H1 (cell line): ENCODE measurements around the gene LILRB2. TPM values are rescaled to one million over a fixed set of nuclear protein-coding genes. Genes with fewer than 3 reads are reported as not detected.

Source experiments
- CTCF ChIA-PET: fragments of 300-600 bp; sonication (Branson Sonifier 250); formaldehyde crosslinking; loops from one replicate; lab custom pipeline; 2021; ENCODE audit not compliant: partially characterized antibody; lab: Charles Lee
- POLR2A ChIA-PET: fragments of 300-600 bp; sonication (Branson Sonifier 250); formaldehyde crosslinking; loops from one replicate; lab custom pipeline; 2021; ENCODE audit warnings: inconsistent platforms; ENCODE audit not compliant: partially characterized antibody; lab: Charles Lee
- DNase-seq, 2 experiments: peaks; one replicate each; pipeline versions ENCODE4 v3.0.0 to v3.0.0-alpha.2; 2010 to 2022; ENCODE audit warnings: low spot score in 2 of 2, low read depth in 1 of 2, mixed read lengths in 1 of 2
- FAIRE-seq: peaks from 2 replicates; lab custom pipeline; 2011; peaks lifted over from hg19 to GRCh38; lab: Jason Lieb, UNC
- H2AFZ ChIP-seq: 2 replicates; pipeline ENCODE4 v1.8.1; 2012; ENCODE audit warnings: low read length, inconsistent platforms
- H2AK5ac ChIP-seq: 2 replicates; pipeline ENCODE4 v1.6.1; 2013; ENCODE audit warnings: low read depth, low read length
- H2BK120ac ChIP-seq: replicated peaks from 2 replicates; pipeline ENCODE3; 2013; ENCODE audit warnings: low read depth, low read length, inconsistent platforms
- H2BK12ac ChIP-seq: 2 replicates; pipeline ENCODE4 v1.6.1; 2013; ENCODE audit warnings: low read depth, low read length
- H2BK15ac ChIP-seq: 2 replicates; pipeline ENCODE4 v1.6.1; 2013; ENCODE audit warnings: low read length
- H2BK20ac ChIP-seq: 2 replicates; pipeline ENCODE4 v1.6.1; 2013; ENCODE audit warnings: low read length
- H2BK5ac ChIP-seq: 2 replicates; pipeline ENCODE4 v1.6.1; 2013; ENCODE audit warnings: low read depth, low read length
- H3K14ac ChIP-seq: 2 replicates; pipeline ENCODE4 v1.6.1; 2013; ENCODE audit warnings: inconsistent platforms; ENCODE audit not compliant: insufficient read length
- H3K18ac ChIP-seq: 2 replicates; pipeline ENCODE4 v1.6.1; 2013; ENCODE audit warnings: low read length; ENCODE audit errors: extremely low read depth
- H3K23ac ChIP-seq: 2 replicates; pipeline ENCODE4 v1.6.1; 2013; ENCODE audit warnings: inconsistent platforms; ENCODE audit not compliant: insufficient read length
- H3K23me2 ChIP-seq: 2 replicates; pipeline ENCODE4 v1.6.1; 2013; ENCODE audit warnings: low read depth, low read length
- H3K27ac ChIP-seq: 2 replicates; pipeline ENCODE4 v1.6.1; 2011; ENCODE audit warnings: low read depth, low read length, inconsistent platforms
- H3K27me3 ChIP-seq, 4 experiments: replicated peaks in 1 of 4; 1 replicate in 1 of 4; 2 replicates in 3 of 4; pipeline versions ENCODE4 v1.6.1 to v1.8.1; 2011 to 2013; ENCODE audit warnings: low read length in 3 of 4, mild to moderate bottlenecking in 3 of 4, inconsistent platforms in 2 of 4, mixed read lengths in 2 of 4, moderate library complexity in 1 of 4; ENCODE audit not compliant: control insufficient read depth in 3 of 4, insufficient read depth in 3 of 4; ENCODE audit errors: extremely low read depth in 1 of 4
- H3K36me3 ChIP-seq, 4 experiments: 2 replicates each; pipeline versions ENCODE4 v1.6.1 to v1.8.1; 2011 to 2013; ENCODE audit warnings: mild to moderate bottlenecking in 4 of 4, low read length in 3 of 4, moderate library complexity in 2 of 4, control low read depth in 1 of 4, inconsistent platforms in 1 of 4; ENCODE audit not compliant: insufficient read depth in 4 of 4, control insufficient read depth in 2 of 4
- H3K4ac ChIP-seq: replicated peaks from 2 replicates; pipeline ENCODE3; 2013; ENCODE audit warnings: low read length, low read depth, mixed read lengths, inconsistent platforms; ENCODE audit not compliant: insufficient read length
- H3K4me1 ChIP-seq, 4 experiments: replicated peaks in 1 of 4; 1 replicate in 1 of 4; 2 replicates in 3 of 4; pipeline versions ENCODE4 v1.6.1 to v1.8.1; 2011 to 2013; ENCODE audit warnings: low read length in 3 of 4, inconsistent platforms in 2 of 4, mixed read lengths in 1 of 4; ENCODE audit not compliant: insufficient read depth in 4 of 4, control insufficient read depth in 3 of 4
- H3K4me2 ChIP-seq, 2 experiments: 2 replicates each; pipeline versions ENCODE4 v1.6.1 to v1.8.1; 2011 to 2013; ENCODE audit warnings: low read depth in 2 of 2, low read length in 2 of 2, control low read depth in 1 of 2, inconsistent platforms in 1 of 2, mild to moderate bottlenecking in 1 of 2; ENCODE audit not compliant: insufficient read depth in 1 of 2
- H3K4me3 ChIP-seq, 4 experiments: fragments of 200-600, 300-600 bp in 1 of 4; sonication (generic), shearing (Covaris generic), sonication (Bioruptor Twin) in 1 of 4; 2 replicates each; pipeline versions ENCODE4 v1.5.1 to v1.8.1; 2011 to 2016; ENCODE audit warnings: low read length in 4 of 4, low read depth in 3 of 4, control low read depth in 2 of 4, inconsistent platforms in 2 of 4, mild to moderate bottlenecking in 2 of 4, mixed read lengths in 1 of 4, moderate library complexity in 1 of 4; ENCODE audit not compliant: insufficient read depth in 2 of 4; ENCODE audit errors: extremely low read depth in 1 of 4
- H3K56ac ChIP-seq: replicated peaks from 2 replicates; pipeline ENCODE3; 2013; ENCODE audit warnings: low read depth, mild to moderate bottlenecking, mixed read lengths, low read length, inconsistent platforms; ENCODE audit not compliant: insufficient read length
- H3K79me1 ChIP-seq: 2 replicates; pipeline ENCODE4 v1.6.1; 2013; ENCODE audit warnings: low read depth, low read length, control low read depth
- H3K79me2 ChIP-seq, 2 experiments: 2 replicates each; pipeline versions ENCODE4 v1.6.1 to v1.8.1; 2012 to 2013; ENCODE audit warnings: low read length in 2 of 2, mild to moderate bottlenecking in 2 of 2, inconsistent platforms in 1 of 2; ENCODE audit not compliant: insufficient read depth in 2 of 2, control insufficient read depth in 1 of 2
- H3K9ac ChIP-seq, 4 experiments: replicated peaks in 1 of 4; 1 replicate in 1 of 4; 2 replicates in 3 of 4; pipeline versions ENCODE4 v1.6.1 to v1.8.1; 2011 to 2013; ENCODE audit warnings: low read depth in 3 of 4, low read length in 3 of 4, control low read depth in 2 of 4, mild to moderate bottlenecking in 2 of 4, moderate library complexity in 2 of 4, inconsistent platforms in 1 of 4; ENCODE audit errors: extremely low read depth in 1 of 4
- H3K9me3 ChIP-seq, 2 experiments: 2 replicates each; pipeline versions ENCODE4 v1.6.1 to v1.8.1; 2012 to 2013; ENCODE audit warnings: mild to moderate bottlenecking in 2 of 2, moderate library complexity in 2 of 2, control low read depth in 1 of 2, inconsistent platforms in 1 of 2, low read depth in 1 of 2, low read length in 1 of 2, mixed read lengths in 1 of 2; ENCODE audit not compliant: insufficient read depth in 2 of 2
- H4K20me1 ChIP-seq, 2 experiments: replicated peaks in 1 of 2; 2 replicates each; pipeline versions ENCODE3 to v1.8.1; 2011 to 2013; ENCODE audit warnings: inconsistent platforms in 2 of 2, low read length in 2 of 2, mild to moderate bottlenecking in 1 of 2; ENCODE audit not compliant: insufficient read depth in 2 of 2, control insufficient read depth in 1 of 2
- H4K5ac ChIP-seq: 2 replicates; pipeline ENCODE4 v1.6.1; 2013; ENCODE audit warnings: low read length, low read depth, mixed read lengths, inconsistent platforms; ENCODE audit not compliant: insufficient read length
- H4K8ac ChIP-seq: 2 replicates; pipeline ENCODE4 v1.8.0; 2013; ENCODE audit warnings: mild to moderate bottlenecking, moderate library complexity, low read length, inconsistent platforms; ENCODE audit not compliant: insufficient read depth; ENCODE audit errors: extremely low read depth
- H4K91ac ChIP-seq: replicated peaks from 2 replicates; pipeline ENCODE3; 2013; ENCODE audit warnings: low read length, mixed read lengths, inconsistent platforms; ENCODE audit not compliant: insufficient read length
- CTBP2 ChIP-seq: IDR thresholded peaks from 2 replicates; pipeline ENCODE4 v1.7.0; 2011; ENCODE audit warnings: borderline replicate concordance, mild to moderate bottlenecking, moderate library complexity, mixed read lengths, low read length; ENCODE audit not compliant: insufficient read depth, insufficient read length
- KDM4A ChIP-seq: IDR thresholded peaks from one replicate; pipeline ENCODE4 v1.7.1; 2012; ENCODE audit warnings: low read depth, mild to moderate bottlenecking, moderate library complexity, low read length, inconsistent platforms; ENCODE audit not compliant: severe bottlenecking
- KDM5A ChIP-seq: fragments of 200-600 bp; IDR thresholded peaks from 2 replicates; pipeline ENCODE4 v1.7.1; 2012; ENCODE audit warnings: mild to moderate bottlenecking, low read length, inconsistent platforms, mixed read lengths
- POLR2A ChIP-seq, 2 experiments: IDR thresholded peaks; 1 replicate in 1 of 2; 2 replicates in 1 of 2; pipeline ENCODE4 v1.6.1; 2011; ENCODE audit warnings: low read depth in 2 of 2, low read length in 2 of 2, mild to moderate bottlenecking in 2 of 2; ENCODE audit errors: control extremely low read depth in 1 of 2
- SIRT6 ChIP-seq: IDR thresholded peaks from one replicate; pipeline ENCODE4 v1.7.1; 2012; ENCODE audit warnings: low read length, inconsistent platforms
- TCF12 ChIP-seq: IDR thresholded peaks from 2 replicates; pipeline ENCODE4 v1.6.1; 2011; ENCODE audit warnings: low read depth, mild to moderate bottlenecking, low read length
- WGBS, 2 experiments: shearing (Covaris generic) in 1 of 2; methylation state at CpG; one replicate each; pipeline versions ENCODE4 v1.1.6 to v1.1.7; 2013 to 2015; ENCODE audit warnings: low lambda C conversion rate in 2 of 2, mixed read lengths in 2 of 2, inconsistent platforms in 1 of 2, low coverage in 1 of 2, missing lambda C conversion rate in 1 of 2; ENCODE audit not compliant: insufficient replicate concordance in 2 of 2, insufficient coverage in 1 of 2, insufficient read length in 1 of 2; ENCODE audit errors: extremely low coverage in 1 of 2, missing lambda C conversion rate in 1 of 2; 5-methylcytosine and 5-hydroxymethylcytosine counted together
- polyA plus RNA-seq, 7 experiments: library from polyadenylated mRNA; depleted of rRNA in 3 of 7; stranded (reverse) in 5 of 7; unstranded in 2 of 7; fragments of >200 nt in 5 of 7; fragments of 200-250 nt in 2 of 7; gene quantifications; 1 replicate in 5 of 7; 2 replicates in 1 of 7; 4 replicates in 1 of 7; pipeline versions ENCODE4 v1.2.1 to v1.2.3, GENCODE V29; 2011 to 2013; ENCODE audit warnings: missing spikeins in 2 of 7, mixed read lengths in 2 of 7
- total RNA-seq: library from RNA; stranded (reverse); fragmentation: NEBNext Ultra II Directional; extraction: Animal tissue kit (Norgen Biotek cat#: 25700); gene quantifications from 2 replicates; pipeline ENCODE4 v1.2.1, GENCODE V29; 2021

The LILRB2 gene
- total and polyA plus RNA-seq, 2 of the 8 experiments (the other 6 are each of a cell fraction or from before 2014, with no cell fraction given), result not detected

GRCh38 chr19:54252845-54253244, 28.1 kb downstream of the LILRB2 start:
- DNase-seq (no peak), FAIRE-seq (no peak)
- no peak overlapping the region for H3K4me3 ChIP-seq
- no peak overlapping the region for H3K4me2 ChIP-seq
- no peak overlapping the region for H2AK5ac ChIP-seq
- peaks cover 0 to 13% (median 1%) of the 10 kb centered on the region in 4 experiments; a peak in 4 of 7 replicates for H3K4me1 ChIP-seq
- H2BK120ac ChIP-seq, result no peak overlapping the region
- H4K91ac ChIP-seq, result no peak overlapping the region
- H3K27ac ChIP-seq, result no peak overlapping the region
- no peak overlapping the region for H4K8ac ChIP-seq
- H3K18ac ChIP-seq, result no peak overlapping the region
- no peak overlapping the region for H2BK5ac ChIP-seq
- H3K9me3 ChIP-seq, result no peaks in the 10 kb centered on the region
- no peak overlapping the region for H2BK15ac ChIP-seq
- peak overlapping the region; percentile 80; the same call in 1 of the 2 replicates for H2BK12ac ChIP-seq
- no peak overlapping the region for H3K23ac ChIP-seq
- no peaks in the 10 kb centered on the region for H3K36me3 ChIP-seq
- no peak overlapping the region for H3K56ac ChIP-seq
- no peak overlapping the region for H4K5ac ChIP-seq
- ChIA-PET POLR2A (interaction anchor here (1.0 to 2.2 kb wide), 3 partner anchors 48 to 83 kb away, joined by 3 to 9 read pairs (median 4); no protein-coding TSS in a partner anchor), CTCF (interaction anchor here (1.1 kb wide), 2 partner anchors 13 to 87 kb away, joined by 3 to 8 read pairs; no protein-coding TSS in a partner anchor)
- H3K23me2 ChIP-seq, result no peaks in the 10 kb centered on the region
- no peaks in the 10 kb centered on the region for H3K79me2 ChIP-seq
- WGBS, 2 experiments, result 93% methylated on average over 11 of the region's 11 CpGs; no CpG with 5 or more reads in 1 of the 2 experiments
- H3K79me1 ChIP-seq, result no peaks in the 10 kb centered on the region
- no peak overlapping the region for H3K9ac ChIP-seq
- no peak overlapping the region for H3K4ac ChIP-seq
- TF ChIP-seq SIRT6 (no peak), CTBP2 (no peak), KDM5A (no peak), KDM4A (no peak), TCF12 (no peak), POLR2A (IDR thresholded peaks at IDR 0.05; ENCODE audit: control extremely low read depth in 1 of 2, low read depth in 2 of 2, low read length in 2 of 2) (no peak)
- H2BK20ac ChIP-seq, result no peak overlapping the region
- no peaks in the 10 kb centered on the region; a peak in 1 of 7 replicates for H3K27me3 ChIP-seq
- H2AFZ ChIP-seq, result no peak overlapping the region
- no peaks in the 10 kb centered on the region for H4K20me1 ChIP-seq
- H3K14ac ChIP-seq, result no peak overlapping the region
